Measurements from ENCODE around the gene OR51B2.

Gene OR51B2

GRCh38 chr11:5283882-5284281 lies 40.2 kb downstream of the OR51B2 start:
- TF ChIP-seq ZNF391 (tag by site-specific recombination; IDR thresholded peaks at IDR 0.05; ENCODE audit: borderline replicate concordance, low read depth) (no peak), ZNF354C (tag by site-specific recombination; IDR thresholded peaks at IDR 0.05; ENCODE audit: borderline replicate concordance, low read depth) (no peak), HOXA7 (CRISPR knock-in tag; IDR thresholded peaks at IDR 0.05; ENCODE audit: borderline replicate concordance) (no peak), ZNF645 (tag by site-specific recombination; IDR thresholded peaks at IDR 0.05) (no peak), ZXDB (tag by site-specific recombination; IDR thresholded peaks at IDR 0.05) (no peak), ZNF239 (tag by site-specific recombination; IDR thresholded peaks at IDR 0.05) (no peak), ZNF473 (tag by site-specific recombination; IDR thresholded peaks at IDR 0.05) (no peak), ZNF148 (tag by site-specific recombination; IDR thresholded peaks at IDR 0.05; ENCODE audit: borderline replicate concordance) (no peak), ZIC2 (tag by site-specific recombination; IDR thresholded peaks at IDR 0.05) (no peak), YY2 (tag by site-specific recombination; IDR thresholded peaks at IDR 0.05) (no peak), MYNN (tag by site-specific recombination; IDR thresholded peaks at IDR 0.05; ENCODE audit: borderline replicate concordance) (no peak), GLIS2 (tag by site-specific recombination; IDR thresholded peaks at IDR 0.05) (no peak), ZNF626 (tag by site-specific recombination; IDR thresholded peaks at IDR 0.05) (no peak), KLF16 (tag by site-specific recombination; IDR thresholded peaks at IDR 0.05) (no peak), EGR2 (tag by site-specific recombination; IDR thresholded peaks at IDR 0.05; ENCODE audit: low read depth) (no peak), BCL6B (tag by site-specific recombination; IDR thresholded peaks at IDR 0.05) (no peak), ZNF174 (tag by site-specific recombination; IDR thresholded peaks at IDR 0.05) (no peak), ZNF121 (tag by site-specific recombination; IDR thresholded peaks at IDR 0.05) (no peak), HOXC10 (CRISPR knock-in tag; IDR thresholded peaks at IDR 0.05) (no peak)
- ChIA-PET CTCF (no interaction called here), POLR2A (no interaction called here)
- Histone ChIP-seq H3K9me3 (ENCODE audit: control insufficient read depth, insufficient read depth, low read depth, low read length) (no peaks in the 10 kb centered on the region), H3K27ac (ENCODE audit: extremely low read depth, low read depth, low read length) (no peak overlapping the region), H3K4me3 (ENCODE audit: low read depth, low read length) (no peak overlapping the region), H3K4me1 (ENCODE audit: control insufficient read depth, insufficient read depth, low read length) (no peaks in the 10 kb centered on the region), H3K36me3 (ENCODE audit: control insufficient read depth in 2 of 2, insufficient read depth in 1 of 2, low read length in 2 of 2) (no peaks in the 10 kb centered on the region)

GRCh38 chr11:5283086-5283485 lies 41.0 kb downstream of the OR51B2 start:
- ChIA-PET CTCF (no interaction called here), POLR2A (no interaction called here)
- Histone ChIP-seq H3K9me3 (ENCODE audit: control insufficient read depth, insufficient read depth, low read depth, low read length) (no peaks in the 10 kb centered on the region), H3K4me1 (ENCODE audit: control insufficient read depth, insufficient read depth, low read length) (no peaks in the 10 kb centered on the region), H3K27ac (ENCODE audit: extremely low read depth, low read depth, low read length) (no peak overlapping the region), H3K4me3 (ENCODE audit: low read depth, low read length) (no peak overlapping the region), H3K36me3 (ENCODE audit: control insufficient read depth in 2 of 2, insufficient read depth in 1 of 2, low read length in 2 of 2) (no peaks in the 10 kb centered on the region)
- no peak for TF ChIP-seq GLIS2 (tag by site-specific recombination; IDR thresholded peaks at IDR 0.05)
- TF ChIP-seq PRDM1 (tag by site-specific recombination; IDR thresholded peaks at IDR 0.05), result no peak
- TF ChIP-seq ZFP37 (tag by site-specific recombination; IDR thresholded peaks at IDR 0.05), result no peak
- TF ChIP-seq ZSCAN23 (tag by site-specific recombination; IDR thresholded peaks at IDR 0.05), result no peak
- TF ChIP-seq ZNF658 (tag by site-specific recombination; IDR thresholded peaks at IDR 0.05), result no peak
- TF ChIP-seq ZNF830 (tag by site-specific recombination; IDR thresholded peaks at IDR 0.05; ENCODE audit: low read depth), result no peak
- no peak for TF ChIP-seq ZBTB7A (tag by site-specific recombination; IDR thresholded peaks at IDR 0.05; ENCODE audit: low read depth)
